Measurements from ENCODE around the gene MFGE8.
A peak's percentile ranks its signal among the peaks of the same experiment; 100 is the strongest.
"Not testable (repeated sequence)": the region's sequence is repeated elsewhere in the genome, so short reads cannot be mapped to it uniquely, and the experiment has no call there.

MFGE8 gene, protein sequence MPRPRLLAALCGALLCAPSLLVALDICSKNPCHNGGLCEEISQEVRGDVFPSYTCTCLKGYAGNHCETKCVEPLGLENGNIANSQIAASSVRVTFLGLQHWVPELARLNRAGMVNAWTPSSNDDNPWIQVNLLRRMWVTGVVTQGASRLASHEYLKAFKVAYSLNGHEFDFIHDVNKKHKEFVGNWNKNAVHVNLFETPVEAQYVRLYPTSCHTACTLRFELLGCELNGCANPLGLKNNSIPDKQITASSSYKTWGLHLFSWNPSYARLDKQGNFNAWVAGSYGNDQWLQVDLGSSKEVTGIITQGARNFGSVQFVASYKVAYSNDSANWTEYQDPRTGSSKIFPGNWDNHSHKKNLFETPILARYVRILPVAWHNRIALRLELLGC
- total RNA-seq, result 0.91 to 9.9 (median 5.7) reads per million in 18 experiments

- peak; percentile 43 to 52 for DNase-seq
These were observed at the start of gene MFGE8 for GRCh38 chr15:88913017-88913849. Gene MFGE8 (minus strand): TSS chr15:88913379. CDS start chr15:88913319, 60 bp downstream.

- no peak for DNase-seq
These were observed 46.3 kb upstream of the MFGE8 start for GRCh38 chr15:88959445-88959844.

- no peak for DNase-seq
These were observed 43.7 kb upstream of the MFGE8 start for GRCh38 chr15:88956906-88957305.

DNA sequence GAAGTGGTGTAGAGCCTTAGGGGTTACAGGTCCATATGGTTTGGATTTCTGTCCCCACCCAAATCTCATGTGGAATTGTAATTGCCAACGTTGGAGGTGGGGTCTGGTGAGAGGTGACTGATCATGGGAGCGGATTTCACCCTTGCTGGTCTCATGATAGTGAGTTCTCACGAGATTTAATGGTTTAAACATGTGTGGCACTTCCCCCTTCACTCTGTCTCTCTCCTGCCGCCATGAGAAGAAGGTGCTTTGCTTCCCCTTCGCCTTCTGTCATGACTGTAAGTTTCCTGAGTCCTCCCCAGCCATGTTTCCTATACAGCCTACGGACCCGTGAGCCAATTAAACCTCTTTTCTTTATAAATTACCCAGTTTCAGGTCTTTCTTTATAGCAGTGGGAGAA lies 43.1 kb upstream of the MFGE8 start:
- no peak for DNase-seq

DNA sequence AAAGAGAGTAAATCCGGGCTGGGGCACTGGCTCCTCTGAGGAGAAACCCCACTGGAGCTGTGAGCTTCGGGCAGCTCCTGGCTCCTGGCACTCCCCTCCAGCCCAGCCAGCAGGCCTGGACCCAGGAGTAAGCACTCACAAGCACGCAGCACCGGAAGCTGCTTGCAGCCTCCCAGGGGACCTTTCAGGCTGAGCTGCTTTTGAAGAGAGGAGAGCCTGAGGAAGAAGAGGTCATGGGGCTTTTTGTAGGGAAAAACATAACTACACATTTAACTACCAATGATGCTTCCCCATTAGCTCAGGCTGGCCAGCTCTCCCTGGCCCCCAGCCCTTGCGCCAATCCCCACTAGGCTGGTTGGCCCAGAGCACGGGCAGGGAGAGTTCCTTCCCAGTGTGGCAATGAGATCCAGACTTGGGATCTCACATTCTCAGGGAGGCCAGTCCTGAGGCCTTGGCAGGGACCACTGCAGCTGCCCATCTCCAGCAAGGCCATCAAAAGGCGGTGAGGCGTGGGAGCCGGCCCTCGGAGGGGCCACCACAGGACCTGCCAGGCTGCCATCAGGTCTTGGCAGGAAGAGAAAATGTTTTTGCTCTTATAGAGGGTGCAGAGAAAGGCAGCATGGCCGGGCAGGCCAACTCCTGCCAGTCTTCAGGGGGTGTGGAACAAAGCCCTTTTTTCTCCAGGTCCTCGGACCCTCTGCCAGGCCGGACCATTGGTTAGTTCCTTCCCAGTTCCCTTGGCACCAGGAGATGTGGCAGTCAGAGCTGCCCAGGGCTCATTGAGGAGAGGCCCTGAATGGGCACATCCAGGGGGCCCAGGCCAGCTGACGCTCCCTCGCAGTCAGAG lies 41.5 kb upstream of the MFGE8 start:
- no peak for DNase-seq

DNA sequence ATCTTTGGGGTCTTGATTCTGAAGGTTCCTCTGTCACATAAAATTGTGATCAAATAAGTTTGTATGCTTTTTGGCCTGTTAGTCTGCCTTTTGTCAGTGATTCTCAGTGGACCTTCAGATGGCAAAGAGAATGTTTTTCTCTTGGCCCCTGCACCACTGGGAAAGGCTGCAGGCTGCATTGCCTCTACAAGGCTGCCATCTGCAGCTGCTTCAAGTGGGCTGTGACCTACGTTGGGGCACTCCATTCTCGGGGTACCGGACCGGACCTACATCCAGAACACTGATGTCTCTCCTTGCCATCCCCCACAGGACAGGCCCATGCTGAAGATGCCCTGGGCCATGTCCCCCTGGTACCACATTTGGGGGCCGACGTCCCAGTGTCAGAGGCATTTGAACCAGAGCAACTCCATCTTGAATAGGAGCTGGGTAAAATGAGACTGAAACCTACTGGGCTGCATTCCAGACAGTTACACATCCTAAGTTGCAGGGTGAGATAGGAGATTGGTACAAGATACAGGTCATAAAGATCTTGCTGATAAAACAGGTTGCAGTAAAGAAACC lies 37.5 kb upstream of the MFGE8 start:
- DNase-seq, result no peak

- DNase-seq, result no peak
These were observed 36.7 kb upstream of the MFGE8 start for GRCh38 chr15:88949734-88950400.

GRCh38 chr15:88940110-88940675 lies 27.0 kb upstream of the MFGE8 start:
- no peak for DNase-seq

- no peak for DNase-seq
These were observed 26.3 kb upstream of the MFGE8 start for GRCh38 chr15:88939486-88939806.

DNA sequence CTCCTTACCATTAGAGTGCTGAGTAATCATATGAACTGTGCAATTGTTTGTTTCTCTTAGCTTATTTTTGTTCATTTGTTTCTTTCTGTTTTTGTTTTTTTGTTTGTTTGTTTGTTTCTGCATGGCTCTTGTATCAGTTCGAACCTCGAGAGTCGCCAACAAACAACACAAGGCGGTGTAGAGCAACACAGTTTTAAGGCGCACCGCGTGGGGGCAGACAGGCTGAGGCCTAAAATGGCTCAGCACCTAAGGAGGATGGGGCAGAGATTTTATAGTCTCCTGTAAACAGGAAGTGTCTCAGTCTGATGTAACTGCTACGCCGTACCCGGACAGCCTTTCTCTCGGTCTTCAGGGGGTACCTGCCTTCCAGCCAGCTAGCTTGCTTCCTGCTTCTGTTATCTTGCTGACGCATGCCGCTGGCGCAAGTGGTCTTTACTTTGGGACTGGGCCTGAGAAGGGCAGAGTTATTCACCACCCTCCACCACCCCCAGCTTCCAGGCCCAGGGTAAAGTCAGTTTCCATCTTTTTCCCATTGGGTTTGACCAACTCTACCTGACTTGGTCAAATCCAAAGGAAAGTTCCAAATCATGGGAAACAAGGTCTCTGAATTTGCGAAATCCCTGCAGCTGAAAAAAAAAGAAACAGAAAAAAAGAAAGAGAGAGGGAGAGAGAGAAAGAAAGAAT lies 25.8 kb upstream of the MFGE8 start:
- DNase-seq, result no peak

DNA sequence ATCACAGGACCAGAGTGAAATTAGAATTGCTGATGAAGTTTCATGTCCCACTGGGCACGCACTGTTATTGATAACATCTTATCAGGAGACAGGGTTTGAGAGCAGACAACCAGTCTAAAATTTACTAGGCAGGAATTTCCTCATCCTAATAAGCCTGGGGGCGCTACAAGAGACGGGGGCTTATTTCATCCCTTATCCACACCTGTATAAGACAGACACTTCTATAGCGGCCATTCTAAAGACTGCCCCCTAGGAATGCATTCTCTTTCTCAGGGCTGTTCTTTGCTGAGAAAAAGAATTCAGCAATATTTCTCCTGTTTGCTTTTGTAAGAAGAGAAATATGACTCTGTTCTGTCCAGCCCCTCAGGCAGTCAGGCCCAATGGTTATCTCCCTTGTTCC lies 21.3 kb upstream of the MFGE8 start:
- DNase-seq, result not testable (repeated sequence)

DNA sequence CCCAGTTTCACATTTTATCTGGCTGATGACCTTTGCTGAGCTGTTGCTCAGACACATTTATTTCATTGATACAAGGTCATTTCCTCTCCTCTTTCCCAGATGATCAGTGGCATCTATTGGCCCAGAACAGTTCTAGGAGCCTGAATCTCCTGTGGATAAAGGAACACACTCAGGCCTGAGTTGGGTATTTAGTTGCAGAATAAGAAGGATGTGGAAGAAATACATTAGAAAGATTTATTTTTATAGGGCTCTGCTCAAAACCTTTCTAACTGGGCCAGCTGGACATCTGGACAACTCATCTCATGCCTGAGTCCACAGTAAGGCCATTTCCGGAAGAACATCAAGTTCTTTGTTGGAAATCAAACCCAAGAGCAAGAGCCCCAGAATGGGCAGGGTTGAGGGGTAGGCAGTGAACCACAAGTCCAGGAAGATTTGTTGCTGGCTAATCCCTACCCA lies 19.7 kb upstream of the MFGE8 start:
- DNase-seq, result no peak

- no peak for DNase-seq
These were observed 19.2 kb upstream of the MFGE8 start for GRCh38 chr15:88932271-88932874.

DNA sequence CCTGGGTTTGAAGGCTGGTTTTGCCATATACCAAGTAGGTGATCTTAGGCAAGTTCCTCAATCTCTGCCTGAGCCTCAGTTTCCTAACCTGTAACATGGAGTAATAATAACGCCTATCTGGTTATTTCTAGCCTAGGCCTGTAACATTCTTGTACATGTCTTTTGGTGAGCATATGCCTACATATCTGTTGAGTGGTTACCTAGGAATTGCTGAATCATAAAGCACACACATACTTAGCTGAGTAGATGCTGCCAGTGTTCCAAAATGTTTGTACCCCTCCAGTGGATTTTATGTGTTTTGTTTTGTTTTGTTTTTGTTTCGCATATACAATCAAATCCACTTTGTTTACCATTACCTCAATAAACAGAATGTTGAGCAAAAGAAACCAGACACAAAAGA lies 17.4 kb upstream of the MFGE8 start:
- DNase-seq, result no peak

DNA sequence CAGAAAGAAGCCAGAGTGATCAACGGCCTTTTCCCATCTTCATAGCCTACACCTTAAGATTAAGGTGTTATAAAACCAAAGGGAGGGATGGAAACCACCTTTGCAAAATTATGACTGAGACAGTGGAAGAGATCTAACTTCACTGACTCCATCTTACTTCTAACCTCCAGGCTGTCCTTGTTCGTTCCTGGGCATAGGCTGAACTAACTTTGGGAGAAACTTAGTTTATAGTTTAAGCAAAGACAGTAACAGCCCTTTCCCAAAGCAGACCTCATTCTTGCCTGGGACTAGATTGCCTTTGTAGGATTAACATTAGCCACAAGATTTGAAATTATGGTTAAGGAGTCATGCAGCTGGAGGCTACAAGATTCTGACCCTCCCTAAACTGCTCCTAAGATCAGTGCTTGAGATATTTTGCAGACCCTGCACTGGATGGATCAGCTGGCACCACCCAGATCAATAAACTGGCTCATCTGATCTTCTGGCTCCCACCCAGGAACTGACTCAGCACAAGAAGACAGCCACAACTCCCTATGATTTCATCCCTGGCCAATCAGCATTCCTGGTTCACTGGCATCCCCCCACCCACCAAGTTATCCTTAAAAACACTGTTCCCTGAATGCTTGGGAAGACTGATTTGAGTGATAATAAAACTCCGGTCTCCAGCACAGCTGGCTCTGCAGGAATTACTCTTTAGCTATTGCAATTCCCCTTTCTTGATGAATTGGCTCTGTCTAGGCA lies 16.3 kb upstream of the MFGE8 start:
- DNase-seq, result not testable (repeated sequence)

- not testable (repeated sequence) for DNase-seq
These were observed 15.0 kb upstream of the MFGE8 start for GRCh38 chr15:88928192-88928591.

- DNase-seq, result not testable (repeated sequence)
These were observed 12.5 kb upstream of the MFGE8 start for GRCh38 chr15:88925648-88926047.

GRCh38 chr15:88920892-88921435 lies 7.8 kb upstream of the MFGE8 start:
- not testable (repeated sequence) for DNase-seq

DNA sequence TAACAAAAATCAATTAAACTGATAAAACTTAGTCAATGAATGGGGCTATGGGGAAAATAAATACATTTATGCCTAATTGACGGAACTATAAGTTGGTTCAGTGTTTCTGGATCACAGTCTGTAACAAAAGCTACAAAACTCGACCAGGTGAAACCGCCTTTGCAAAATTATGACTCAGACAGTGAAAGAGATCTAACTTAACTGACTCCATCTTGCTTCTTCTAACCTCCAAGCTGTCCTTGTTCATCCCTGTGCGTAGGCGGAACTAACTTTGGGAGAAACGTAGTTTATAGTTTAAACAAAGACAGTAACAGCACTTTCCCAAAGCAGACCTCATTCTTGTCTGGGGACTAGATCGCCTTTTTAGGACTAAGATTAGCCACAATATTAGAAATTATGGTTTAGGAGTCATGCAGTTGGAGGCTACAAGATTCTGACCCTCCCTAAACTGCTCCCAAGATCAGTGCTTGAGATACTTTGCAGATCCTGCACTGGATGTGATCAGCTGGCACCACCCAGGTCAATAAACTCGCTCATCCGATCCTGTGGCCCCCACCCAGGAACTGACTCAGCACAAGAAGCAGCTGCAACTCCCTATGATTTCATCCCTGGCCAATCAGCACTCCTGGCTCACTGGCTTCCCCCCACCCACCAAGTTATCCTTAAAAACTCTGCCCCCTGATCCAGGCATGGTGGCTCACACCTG lies 7.2 kb upstream of the MFGE8 start:
- no peak for DNase-seq

All from inflammatory macrophage (primary cell).